Progenitor cell of endocrine pancreas (in vitro differentiated cells): ENCODE results near the gene DUSP12. TPM values are rescaled to one million over a fixed set of nuclear protein-coding genes. Genes with fewer than 3 reads are reported as not detected.

Experiments used
- DNase-seq: peaks from one replicate; pipeline ENCODE4 v3.0.0; 2021; ENCODE audit warnings: low spot score; ENCODE audit not compliant: unreplicated experiment
- H3K27ac Mint-ChIP-seq: 2 replicates; pipeline ENCODE4 v1.8.0; 2021; ENCODE audit warnings: mild to moderate bottlenecking, moderate library complexity, mixed read lengths
- H3K27me3 Mint-ChIP-seq: 2 replicates; pipeline ENCODE4 v1.8.0; 2021; ENCODE audit warnings: mixed read lengths
- H3K36me3 Mint-ChIP-seq: 2 replicates; pipeline ENCODE4 v1.8.0; 2022; ENCODE audit warnings: mixed read lengths; ENCODE audit not compliant: insufficient read depth
- H3K4me1 Mint-ChIP-seq: 2 replicates; pipeline ENCODE4 v1.8.0; 2021; ENCODE audit warnings: low read depth, mixed read lengths
- H3K4me3 Mint-ChIP-seq: 2 replicates; pipeline ENCODE4 v1.8.0; 2021; ENCODE audit warnings: low read depth, mild to moderate bottlenecking, moderate library complexity, mixed read lengths
- H3K9me3 Mint-ChIP-seq: 2 replicates; pipeline ENCODE4 v1.8.0; 2021; ENCODE audit warnings: low read depth, mixed read lengths
- CTCF ChIP-seq: fragments of 200-600 bp; sonication (generic); IDR thresholded peaks from one replicate; pipeline ENCODE4 v1.5.0; 2021; ENCODE audit warnings: antibody characterized with exemption, mild to moderate bottlenecking; ENCODE audit not compliant: unreplicated experiment
- total RNA-seq: library from RNA; stranded (reverse); gene quantifications from 2 replicates; pipeline ENCODE4 v1.2.1, GENCODE V29; 2021

Gene DUSP12
- total RNA-seq, 1 donor from 2014 or later: 31.0 TPM

- Mint-ChIP-seq H3K9me3 (no peaks in the 10 kb centered on the region), H3K4me3 (no peak overlapping the region), H3K4me1 (peaks cover 1% of the 10 kb centered on the region), H3K27me3 (peaks cover 18% of the 10 kb centered on the region), H3K27ac (no peak overlapping the region), H3K36me3 (no peaks in the 10 kb centered on the region)
- no peak for DNase-seq
- TF ChIP-seq CTCF: no peak
Measured at GRCh38 chr1:161740921-161741320, 8.7 kb upstream of the DUSP12 start.

- Mint-ChIP-seq H3K27me3 (peaks cover 14% of the 10 kb centered on the region), H3K27ac (no peak overlapping the region), H3K4me3 (no peak overlapping the region), H3K36me3 (no peaks in the 10 kb centered on the region), H3K4me1 (peaks cover 12% of the 10 kb centered on the region), H3K9me3 (no peaks in the 10 kb centered on the region)
- DNase-seq: no peak
- no peak for TF ChIP-seq CTCF
Measured at GRCh38 chr1:161743231-161743630, 6.4 kb upstream of the DUSP12 start.

DNA sequence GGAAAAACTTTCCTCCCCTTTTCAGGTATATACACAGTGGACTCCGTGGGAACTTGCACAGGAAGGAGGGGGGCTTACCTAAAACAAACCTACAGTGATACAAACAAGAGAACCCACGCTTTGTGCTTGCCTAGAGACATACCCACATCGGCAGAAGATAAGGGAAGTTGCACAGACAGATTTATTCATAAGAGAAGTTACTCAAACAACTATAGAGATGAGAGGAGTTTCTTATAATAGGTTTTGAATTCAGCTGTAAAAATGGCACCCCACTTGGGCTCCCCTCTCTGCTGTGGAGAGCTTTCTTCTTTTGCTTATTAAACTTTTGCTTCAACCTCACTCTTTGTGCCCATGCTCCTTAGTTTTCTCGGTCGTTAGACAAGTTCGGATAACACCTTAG lies 1.8 kb upstream of the DUSP12 start:
- Mint-ChIP-seq H3K9me3 (no peaks in the 10 kb centered on the region), H3K27me3 (peaks cover 9% of the 10 kb centered on the region), H3K36me3 (peaks cover 2% of the 10 kb centered on the region), H3K4me1 (peaks cover 25% of the 10 kb centered on the region), H3K4me3 (no peak overlapping the region), H3K27ac (no peak overlapping the region)
- no peak for TF ChIP-seq CTCF
- no peak for DNase-seq

DNA sequence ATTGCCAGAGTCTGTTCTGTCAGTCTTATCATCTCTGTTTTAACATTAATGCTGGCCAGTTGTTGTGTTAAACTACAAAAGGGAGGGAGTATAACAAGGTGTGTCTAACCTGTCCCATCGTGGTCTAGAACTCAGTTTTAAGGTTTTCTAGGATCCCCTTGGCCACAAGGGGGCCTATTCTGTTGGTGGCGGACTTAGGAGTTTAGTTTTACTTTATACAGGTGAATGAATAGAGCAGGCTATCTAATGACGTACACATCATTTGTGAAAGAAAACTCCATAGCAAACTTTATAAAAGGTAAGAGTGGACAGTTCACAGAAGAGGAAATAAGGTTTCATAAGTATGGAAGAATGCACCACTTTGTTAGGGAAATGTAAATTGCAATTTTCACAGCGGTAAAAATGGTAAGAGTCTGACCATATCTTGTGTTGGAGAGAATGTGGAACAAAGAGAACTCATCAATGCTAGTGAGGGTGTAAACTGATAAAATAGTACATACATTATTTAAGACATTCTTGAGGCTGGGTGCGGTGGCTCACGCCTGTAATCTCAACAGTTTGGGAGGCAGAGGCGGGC lies 14.0 kb downstream of the DUSP12 start:
- Mint-ChIP-seq H3K27me3 (no peaks in the 10 kb centered on the region), H3K36me3 (no peaks in the 10 kb centered on the region), H3K4me1 (peaks cover 5% of the 10 kb centered on the region), H3K9me3 (no peaks in the 10 kb centered on the region), H3K4me3 (peak overlapping the region; percentile 37), H3K27ac (no peak overlapping the region)
- TF ChIP-seq CTCF: peak; percentile 60
- DNase-seq: no peak

DNA sequence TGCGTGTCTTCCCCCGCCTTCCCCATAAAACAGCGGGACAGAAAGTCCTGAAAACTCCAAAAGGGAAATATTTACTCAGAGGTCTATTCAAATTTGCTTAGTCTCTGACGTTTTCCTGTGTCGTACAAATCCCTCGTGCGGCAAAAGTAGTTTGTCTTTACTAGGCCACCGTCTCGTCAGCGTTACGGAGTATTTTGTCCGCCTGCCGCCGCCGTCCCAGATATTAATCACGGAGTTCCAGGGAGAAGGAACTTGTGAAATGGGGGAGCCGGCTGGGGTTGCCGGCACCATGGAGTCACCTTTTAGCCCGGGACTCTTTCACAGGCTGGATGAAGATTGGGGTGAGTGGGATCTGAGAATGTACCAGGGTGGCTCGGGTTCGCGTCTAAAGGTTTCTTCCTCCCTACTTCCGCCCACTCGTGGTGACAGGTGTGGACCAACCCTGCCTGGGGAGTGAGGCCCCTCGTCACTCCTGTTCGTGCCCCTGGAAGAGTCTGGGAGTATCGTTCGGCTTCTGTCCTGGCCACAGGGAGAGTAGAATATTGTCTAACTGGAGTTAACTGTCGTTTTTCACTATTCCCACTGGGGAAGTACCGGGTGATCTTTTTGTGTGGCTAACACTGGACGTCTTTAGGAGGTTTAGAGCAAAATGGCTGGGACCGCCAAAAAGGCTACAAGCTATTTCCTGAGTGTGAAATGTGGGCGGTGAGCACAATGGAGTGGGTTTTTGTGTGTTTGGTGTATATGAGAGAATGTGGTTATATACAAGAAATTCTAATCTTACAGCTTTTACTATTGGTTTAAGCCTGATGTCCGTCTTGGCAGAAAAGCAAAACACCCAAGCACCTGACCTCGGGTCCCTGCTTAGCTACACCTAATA lies 16.8 kb downstream of the DUSP12 start, which contains the start of gene ATF6:
ATF6 (plus strand) TSS at position 219 of the 880 bp plus-strand sequence; CDS start at position 260, 41 bp downstream.
- no peak for TF ChIP-seq CTCF
- peaks cover 5% of the 10 kb centered on the region for H3K4me1 Mint-ChIP-seq
- DNase-seq: peak; percentile 60
- peak within 1 kb of the TSS; percentile 96 for H3K4me3 Mint-ChIP-seq
- H3K27me3 Mint-ChIP-seq: no peaks in the 10 kb centered on the region
- peak within 1 kb of the TSS; percentile 97 for H3K27ac Mint-ChIP-seq
- no peaks in the 10 kb centered on the region for H3K9me3 Mint-ChIP-seq
- H3K36me3 Mint-ChIP-seq: no peaks in the 10 kb centered on the region
